Heart right ventricle (tissue), 16 donors: ENCODE results near the gene NEK2. TPM values are rescaled to one million over a fixed set of nuclear protein-coding genes. Genes with fewer than 3 reads are reported as not detected.
"Not testable (repeated sequence)": the region's sequence is repeated elsewhere in the genome, so short reads cannot be mapped to it uniquely, and the experiment has no call there.

Experiments
- ATAC-seq, 8 donors: fragments of 200-7000 bp; cut with Tn5 transposase; one replicate each; pipeline ENCODE4 v1.9.1; 2020; ENCODE audit warnings: mild to moderate bottlenecking in 8 of 8, moderate library complexity in 8 of 8, moderate number of reproducible peaks in 1 of 8
- DNase-seq, 2 donors: peaks; one replicate each; pipeline ENCODE4 v3.0.0-alpha.2; 2020
- H3K27ac ChIP-seq, 10 donors: fragments of 200-600 bp; sonication (generic) in 2 of 10; one replicate each; pipeline versions ENCODE4 v1.5.0 to v1.8.0; 2020 to 2022; ENCODE audit warnings: mild to moderate bottlenecking in 3 of 10
- H3K27me3 ChIP-seq, 7 donors: fragments of 200-600 bp; one replicate each; pipeline ENCODE4 v1.8.0; 2021 to 2022; ENCODE audit warnings: mild to moderate bottlenecking in 2 of 7
- H3K36me3 ChIP-seq, 9 donors: fragments of 200-600 bp; sonication (generic) in 1 of 9; one replicate each; pipeline versions ENCODE4 v1.5.0 to v1.8.0; 2020 to 2022; ENCODE audit warnings: mild to moderate bottlenecking in 2 of 9
- H3K4me1 ChIP-seq, 9 donors: fragments of 200-600 bp; sonication (generic) in 1 of 9; one replicate each; pipeline versions ENCODE4 v1.5.0 to v1.8.0; 2020 to 2022; ENCODE audit warnings: mild to moderate bottlenecking in 4 of 9
- H3K4me3 ChIP-seq, 10 donors: fragments of 200-600 bp; sonication (generic) in 2 of 10; one replicate each; pipeline versions ENCODE4 v1.5.0 to v1.8.0; 2020 to 2022; ENCODE audit warnings: mild to moderate bottlenecking in 7 of 10, moderate library complexity in 2 of 10
- H3K9me3 ChIP-seq, 11 donors: fragments of 200-600 bp in 10 of 11; sonication (generic) in 2 of 11; one replicate each; pipeline versions ENCODE4 v1.5.0 to v1.8.0; 2013 to 2022; ENCODE audit warnings: mild to moderate bottlenecking in 2 of 11, control low read depth in 1 of 11, moderate library complexity in 1 of 11
- WGBS, 2 donors: extraction: QIAGEN DNeasy Blood & Tissue Kit; methylation state at CpG; one replicate each; pipeline ENCODE4 v1.1.7; 2013; ENCODE audit warnings: inconsistent platforms in 1 of 2; 5-methylcytosine and 5-hydroxymethylcytosine counted together
- intact Hi-C, 10 donors: fragments of 100-400 bp; cut with DNase I; formaldehyde crosslinking; loops; one replicate each; pipeline versions ENCODE4 v1.11.1 to v1.14.2; 2022
- polyA plus RNA-seq, 2 donors: library from polyadenylated mRNA; stranded (reverse); fragments of 200-250 nt; gene quantifications; one replicate each; pipeline ENCODE4 v1.2.3, GENCODE V29; 2013
- total RNA-seq, 10 donors: library from RNA; stranded (reverse); fragmentation: NEBNext Ultra II Directional in 3 of 10; extraction: Animal tissue kit (Norgen Biotek cat#: 25700) in 3 of 10; gene quantifications; one replicate each; pipeline versions ENCODE4 v1.2.1 to v1.2.4, GENCODE V29; 2021 to 2023
- TF ChIP-seq, protein P1 (sequence below), 9 donors: fragments of 200-600 bp; sonication (generic) in 2 of 9; IDR thresholded peaks; one replicate each; pipeline versions ENCODE4 v1.5.0 to v1.8.0; 2021 to 2022; ENCODE audit warnings: antibody characterized with exemption in 9 of 9, mild to moderate bottlenecking in 5 of 9, moderate library complexity in 1 of 9
- donor health status: Arrhythmogenic right ventricular cardiomyopathy.
- donor health status: ischemic (EF 13 %, LVEDD 7.1; RV severe dilation, severe dysfunction).
- donor health status: healthy with polysubstance abuse.
- donor health status: DM: no; HTN: yes; CAD: no.
- donor health status: DM: no; HTN: no; CAD: no.
- donor health status: ischemic (EF 25% LVEDD 6.9; RV normal size, moderate dysfunction).
- donor health status: ischemic (EF 25% LVEDD 5.7; RV mildly dilated, moderate dysfunction).
- donor health status: healthy.
- donor health status: DM: yes; HTN: yes; CAD: no.
- donor health status: Ischemic cardiomyopathy.
- donor health status: ischemic (EF 35%, LVEDD 5.7; RV mildly dilated, moderate dysfunction).
- donor health status: nonischemic (EF 11% LVEDD 7.7; RV severe dilation, severe dysfunction).
- donor health status: DM: yes; HTN: yes; CAD: no.
- donor health status: PGD.
- donor health status: ischemic (EF 29% LVEDD 5.4; RV normal size, mild dysfunction).
- donor health status: nonischemic (EF 23%, LVEDD 6.1; RV moderate dilation, normal function).

NEK2 gene
- total and polyA plus RNA-seq, 12 donors, result 0.04 to 2.1 (median 0.19) TPM; not detected in 6

DNA sequence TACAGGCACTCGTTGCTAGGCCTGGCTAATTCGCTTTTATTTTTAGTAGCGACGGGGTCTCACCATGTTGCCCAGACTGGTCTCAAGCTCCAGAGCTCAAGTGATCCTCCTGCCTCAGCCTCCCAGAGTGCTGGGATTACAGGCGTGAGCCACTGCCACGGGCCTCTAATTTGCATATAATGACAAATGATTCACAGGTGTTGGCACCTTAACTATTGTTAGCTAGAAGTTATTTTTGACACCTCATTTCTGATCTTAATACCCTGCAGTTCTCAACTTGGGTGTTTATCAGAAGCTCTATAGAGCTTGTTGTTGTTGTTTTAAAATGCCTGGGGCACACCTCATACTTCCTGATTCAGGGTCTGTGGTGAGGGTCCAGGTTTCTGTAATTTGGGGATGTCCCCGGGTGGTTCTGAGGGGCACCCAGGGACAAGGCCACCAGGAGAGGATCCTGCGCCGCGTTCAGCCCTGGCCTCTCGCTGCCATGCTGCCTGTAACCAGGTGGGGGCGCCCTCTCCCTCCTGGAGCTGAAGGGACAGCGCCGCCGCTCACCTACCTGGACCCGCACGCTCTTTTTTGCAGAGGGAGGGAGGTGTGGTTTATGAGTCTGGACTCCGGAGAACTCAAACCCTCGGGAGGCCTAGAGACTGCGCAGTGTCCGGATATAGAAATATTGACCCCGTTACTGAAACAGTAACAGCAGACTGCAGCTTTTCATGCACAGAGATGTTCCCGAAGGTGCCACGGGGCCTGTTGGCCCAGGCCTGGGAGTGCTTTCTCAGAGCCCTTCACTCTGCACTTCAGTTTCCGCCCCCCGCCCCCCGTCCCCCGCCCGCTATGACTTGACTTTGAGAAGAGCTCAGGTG, 23.0 kb upstream of the NEK2 start:
- Histone ChIP-seq H3K4me1 (peaks cover 0 to 16% (median 4%) of the 10 kb centered on the region in 9 donors), H3K36me3 (no peaks in the 10 kb centered on the region), H3K9me3 (no peaks in the 10 kb centered on the region), H3K27me3 (peaks cover 0 to 8% (median 0%) of the 10 kb centered on the region in 7 donors), H3K4me3 (peak overlapping the region in 4 of 10 donors; percentile 7 to 28 (median 22)), H3K27ac (no peak overlapping the region)
- WGBS, 2 donors, result 19% methylated on average over 29 of the region's 29 CpGs
- TF ChIP-seq, protein P1, sequence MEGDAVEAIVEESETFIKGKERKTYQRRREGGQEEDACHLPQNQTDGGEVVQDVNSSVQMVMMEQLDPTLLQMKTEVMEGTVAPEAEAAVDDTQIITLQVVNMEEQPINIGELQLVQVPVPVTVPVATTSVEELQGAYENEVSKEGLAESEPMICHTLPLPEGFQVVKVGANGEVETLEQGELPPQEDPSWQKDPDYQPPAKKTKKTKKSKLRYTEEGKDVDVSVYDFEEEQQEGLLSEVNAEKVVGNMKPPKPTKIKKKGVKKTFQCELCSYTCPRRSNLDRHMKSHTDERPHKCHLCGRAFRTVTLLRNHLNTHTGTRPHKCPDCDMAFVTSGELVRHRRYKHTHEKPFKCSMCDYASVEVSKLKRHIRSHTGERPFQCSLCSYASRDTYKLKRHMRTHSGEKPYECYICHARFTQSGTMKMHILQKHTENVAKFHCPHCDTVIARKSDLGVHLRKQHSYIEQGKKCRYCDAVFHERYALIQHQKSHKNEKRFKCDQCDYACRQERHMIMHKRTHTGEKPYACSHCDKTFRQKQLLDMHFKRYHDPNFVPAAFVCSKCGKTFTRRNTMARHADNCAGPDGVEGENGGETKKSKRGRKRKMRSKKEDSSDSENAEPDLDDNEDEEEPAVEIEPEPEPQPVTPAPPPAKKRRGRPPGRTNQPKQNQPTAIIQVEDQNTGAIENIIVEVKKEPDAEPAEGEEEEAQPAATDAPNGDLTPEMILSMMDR (IDR thresholded peaks at IDR 0.05), result peak; percentile 80 to 98 (median 94)
- ATAC-seq (peak; percentile 83 to 95 (median 92)), DNase-seq (peak; percentile 64 to 80)
- intact Hi-C loops, result loop anchor here (1.0 to 10.0 kb wide), 5 partner anchors 132 to 246 kb away; partner anchors contain the start of gene LPGAT1 (in 9 of the 10)

DNA sequence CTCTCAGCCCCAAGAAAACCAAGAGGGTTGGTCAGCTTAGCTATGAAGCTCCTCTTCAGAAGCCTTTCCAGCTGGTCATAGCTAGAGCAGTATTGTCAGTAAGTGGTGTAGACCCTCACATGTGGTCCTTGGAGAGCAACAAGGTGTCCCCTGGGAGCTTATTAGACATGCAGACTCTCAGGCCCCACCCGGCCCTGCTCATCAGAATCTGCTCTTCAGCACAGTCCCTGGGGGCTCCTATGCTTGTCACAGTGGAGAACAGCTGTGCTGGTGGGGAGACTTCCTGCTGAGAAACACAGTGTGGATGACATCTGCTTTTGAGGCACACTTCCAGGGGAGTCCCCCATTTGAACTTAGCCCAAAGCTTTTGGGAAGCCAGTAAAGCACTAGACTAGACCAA, 21.9 kb upstream of the NEK2 start:
- Histone ChIP-seq H3K36me3 (no peaks in the 10 kb centered on the region), H3K9me3 (no peaks in the 10 kb centered on the region), H3K27me3 (peaks cover 0 to 8% (median 0%) of the 10 kb centered on the region in 7 donors), H3K4me1 (peaks cover 0 to 16% (median 4%) of the 10 kb centered on the region in 9 donors), H3K27ac (no peak overlapping the region), H3K4me3 (no peak overlapping the region)
- WGBS, 2 donors, result 68 to 81% methylated on average over 1 of the region's 1 CpG
- no peak for ATAC-seq
- TF ChIP-seq, protein P1 (IDR thresholded peaks at IDR 0.05), result no peak
- no peak for DNase-seq
- intact Hi-C loops, result loop anchor here in 8 of 10 donors (5.0 to 10.0 kb wide), 3 partner anchors 135 to 247 kb away; partner anchors contain the start of gene LPGAT1 (in 8 of the 8)

DNA sequence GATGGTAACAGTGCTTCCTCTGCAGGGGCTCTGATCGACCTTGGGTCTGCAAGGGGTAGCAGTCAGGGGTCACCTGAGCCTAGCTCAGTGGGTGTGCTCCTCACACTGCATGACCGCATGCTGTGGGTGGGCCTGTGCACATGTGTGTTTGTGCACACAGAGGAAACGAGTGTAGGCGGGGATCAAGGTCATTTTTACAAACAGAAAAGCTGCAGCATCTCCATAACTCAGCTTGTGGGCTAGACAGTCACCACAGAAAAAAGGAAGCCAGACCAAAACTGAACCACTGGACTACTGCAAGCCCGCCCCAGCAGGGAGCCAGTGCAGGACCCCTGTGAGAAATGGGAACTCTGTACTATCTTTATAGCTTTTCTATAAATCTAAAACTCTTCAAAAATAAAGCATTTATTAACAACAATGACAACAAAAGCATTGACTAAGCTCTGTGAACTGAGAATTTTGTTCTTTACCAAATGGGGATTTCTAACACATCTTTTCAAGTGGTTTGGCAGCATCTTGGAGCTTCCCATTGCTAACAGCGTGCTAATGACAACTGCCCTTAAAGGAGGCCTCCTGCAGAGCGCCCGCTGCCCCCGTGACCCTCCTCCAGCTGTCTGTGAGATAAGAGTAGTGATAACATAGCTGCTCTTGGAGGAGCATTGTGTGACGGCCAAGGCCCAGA, 19.9 kb upstream of the NEK2 start:
- Histone ChIP-seq H3K9me3 (no peaks in the 10 kb centered on the region), H3K4me3 (no peak overlapping the region), H3K36me3 (no peaks in the 10 kb centered on the region), H3K27ac (peak overlapping the region in 1 of 10 donors; percentile 14), H3K4me1 (peaks cover 0 to 16% (median 4%) of the 10 kb centered on the region in 9 donors), H3K27me3 (peaks cover 0 to 8% (median 0%) of the 10 kb centered on the region in 7 donors)
- intact Hi-C loops, result loop anchor here in 8 of 10 donors (5.0 to 10.0 kb wide), 3 partner anchors 137 to 250 kb away; partner anchors contain the start of gene LPGAT1 (in 8 of the 8)
- TF ChIP-seq, protein P1 (IDR thresholded peaks at IDR 0.05), result no peak
- DNase-seq (no peak), ATAC-seq (no peak)
- WGBS, 2 donors, result 65 to 70% methylated on average over 10 of the region's 10 CpGs

DNA sequence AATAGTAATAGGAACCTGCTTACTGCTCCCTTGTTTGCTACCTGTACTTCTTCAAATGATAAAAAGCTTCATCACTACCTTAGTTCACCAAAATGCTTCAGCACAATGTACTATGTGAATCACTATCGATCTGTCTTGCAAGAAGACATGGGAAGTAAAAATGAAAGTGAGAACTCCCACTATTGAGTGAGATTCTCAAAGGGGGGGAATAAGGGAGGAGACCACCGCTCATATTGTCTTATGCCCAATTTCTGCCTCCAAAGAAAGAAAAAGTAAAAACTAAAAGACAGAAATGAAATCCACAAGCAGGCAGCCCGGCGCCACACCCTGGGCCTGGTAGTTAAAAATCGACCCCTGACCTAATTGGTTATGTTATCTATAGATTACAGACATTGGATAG, 18.5 kb upstream of the NEK2 start:
- H3K36me3 ChIP-seq, ATAC-seq: not testable (repeated sequence)
- 85 to 95% methylated on average over 5 of the region's 5 CpGs for WGBS, 2 donors

More for the DNA sequence above, 18.5 kb upstream of the NEK2 start:
- not testable (repeated sequence) for H3K9me3 ChIP-seq, DNase-seq, H3K4me3 ChIP-seq, H3K27ac ChIP-seq, H3K27me3 ChIP-seq
- peaks cover 0 to 15% (median 4%) of the 10 kb centered on the region in 9 donors for H3K4me1 ChIP-seq
- intact Hi-C loops, result loop anchor here in 1 of 10 donors (10.0 kb wide), 1 partner anchor 251 kb away; no protein-coding TSS in a partner anchor
